HepG2 (cell line): ENCODE results near the gene WIPF2. TPM values are rescaled to one million over a fixed set of nuclear protein-coding genes. Genes with fewer than 3 reads are reported as not detected.

ENCODE experiments used
- CEBPG ChIP-seq: IDR thresholded peaks from 2 replicates; pipeline ENCODE4 v1.6.1; 2016
- FOXA3 ChIP-seq: IDR thresholded peaks from 2 replicates; pipeline ENCODE4 v1.6.1; 2016; ENCODE audit warnings: missing genetic modification reagents, missing compliant biosample characterization
- FOXK2 ChIP-seq: fragments of 450-650 bp; IDR thresholded peaks from 2 replicates; pipeline ENCODE4 v1.6.1; 2016
- GATAD1 ChIP-seq: IDR thresholded peaks from 2 replicates; pipeline ENCODE4 v1.6.1; 2016; ENCODE audit warnings: missing genetic modification reagents, missing compliant biosample characterization
- IKZF5 ChIP-seq: IDR thresholded peaks from 2 replicates; pipeline ENCODE4 v1.6.1; 2018; ENCODE audit warnings: missing genetic modification reagents, mild to moderate bottlenecking, missing compliant biosample characterization
- IRF2 ChIP-seq: IDR thresholded peaks from 2 replicates; pipeline ENCODE4 v1.6.1; 2018; ENCODE audit warnings: missing genetic modification reagents, missing compliant biosample characterization
- MIER2 ChIP-seq: IDR thresholded peaks from 2 replicates; pipeline ENCODE4 v1.6.1; 2016; ENCODE audit warnings: missing biosample characterization, missing genetic modification reagents
- MXD4 ChIP-seq: IDR thresholded peaks from 2 replicates; pipeline ENCODE4 v1.6.1; 2016; ENCODE audit warnings: mild to moderate bottlenecking, missing biosample characterization, missing genetic modification reagents
- MYC ChIP-seq: sonication (generic); formaldehyde crosslinking; IDR thresholded peaks from 2 replicates; pipeline ENCODE4 v1.9.0; 2021; ENCODE audit warnings: missing genetic modification reagents, borderline replicate concordance
- NFRKB ChIP-seq: fragments of 450-650 bp; IDR thresholded peaks from 2 replicates; pipeline ENCODE4 v1.6.1; 2017
- POGZ ChIP-seq: sonication (generic); formaldehyde crosslinking; IDR thresholded peaks from 2 replicates; pipeline ENCODE4 v1.4.0; 2020; ENCODE audit warnings: mild to moderate bottlenecking, missing genetic modification reagents
- RARA ChIP-seq: IDR thresholded peaks from 2 replicates; pipeline ENCODE4 v1.6.1; 2016; ENCODE audit warnings: missing genetic modification reagents, missing compliant biosample characterization
- SIN3A ChIP-seq: IDR thresholded peaks from 2 replicates; pipeline ENCODE4 v1.6.1; 2011; ENCODE audit warnings: low read depth, mild to moderate bottlenecking, control low read depth, low read length, borderline replicate concordance
- SMAD3 ChIP-seq: sonication (generic); formaldehyde crosslinking; IDR thresholded peaks from 2 replicates; pipeline ENCODE4 v1.4.0; 2020; ENCODE audit warnings: missing genetic modification reagents
- SOX6 ChIP-seq, 2 experiments: fragments of 450-650 bp in 1 of 2; sonication (generic) in 1 of 2; formaldehyde crosslinking in 1 of 2; IDR thresholded peaks; 2 replicates each; pipeline versions ENCODE4 v1.4.0 to v1.6.1; 2017 to 2020; ENCODE audit warnings: antibody characterized with exemption in 1 of 2, mild to moderate bottlenecking in 1 of 2, missing genetic modification reagents in 1 of 2
- THAP11 ChIP-seq: IDR thresholded peaks from 2 replicates; pipeline ENCODE4 v1.6.1; 2016; ENCODE audit warnings: missing biosample characterization, missing genetic modification reagents
- TP53 ChIP-seq: sonication (generic); formaldehyde crosslinking; conservative IDR thresholded peaks from 2 replicates; pipeline ENCODE4 v1.4.0; 2020; ENCODE audit warnings: missing genetic modification reagents
- ZFP82 ChIP-seq: sonication (generic); formaldehyde crosslinking; IDR thresholded peaks from 2 replicates; pipeline ENCODE4 v1.5.1; 2020; ENCODE audit warnings: mild to moderate bottlenecking, missing genetic modification reagents, borderline replicate concordance
- ZNF546 ChIP-seq: sonication (generic); formaldehyde crosslinking; conservative IDR thresholded peaks from 2 replicates; pipeline ENCODE4 v1.8.1; 2023; ENCODE audit warnings: mild to moderate bottlenecking, missing genetic modification reagents
- ZNF552 ChIP-seq: sonication (generic); formaldehyde crosslinking; IDR thresholded peaks from 2 replicates; pipeline ENCODE4 v1.9.0; 2022; ENCODE audit warnings: missing genetic modification reagents, mild to moderate bottlenecking, borderline replicate concordance
- ZNF644 ChIP-seq: IDR thresholded peaks from 2 replicates; pipeline ENCODE4 v1.6.1; 2016; ENCODE audit warnings: low read depth
- ZNF724P ChIP-seq: sonication (generic); formaldehyde crosslinking; IDR thresholded peaks from 2 replicates; pipeline ENCODE4 v1.8.0; 2022; ENCODE audit warnings: missing genetic modification reagents, borderline replicate concordance
- ZNF772 ChIP-seq: sonication (generic); formaldehyde crosslinking; IDR thresholded peaks from 2 replicates; pipeline ENCODE4 v1.5.0; 2020; ENCODE audit warnings: mild to moderate bottlenecking, missing genetic modification reagents
- ZSCAN29 ChIP-seq: sonication (generic); formaldehyde crosslinking; conservative IDR thresholded peaks from 2 replicates; pipeline ENCODE4 v1.4.0; 2020; ENCODE audit warnings: mild to moderate bottlenecking, missing genetic modification reagents
- polyA plus RNA-seq, 8 experiments: library from polyadenylated mRNA; depleted of rRNA in 3 of 8; stranded (reverse) in 7 of 8; unstranded in 1 of 8; fragments of >200 nt; fragmentation: Illumina TruSeq in 4 of 8; extraction: Trizol in 4 of 8; gene quantifications; 2 replicates each; pipeline versions ENCODE4 v1.2.1 to v1.2.3, GENCODE V29; 2011 to 2016; ENCODE audit warnings: low read depth in 4 of 8, missing spikeins in 1 of 8, mixed read lengths in 1 of 8; ENCODE audit not compliant: insufficient read depth in 1 of 8
- total RNA-seq, 5 experiments: library from RNA; depleted of rRNA; stranded (reverse); fragments of >200 nt; fragmentation: Illumina TruSeq; extraction: Trizol; gene quantifications; 2 replicates each; pipeline ENCODE4 v1.2.3, GENCODE V29; 2016; ENCODE audit warnings: low read depth in 1 of 5
- TF ChIP-seq, protein P1 (sequence below): sonication (generic); formaldehyde crosslinking; IDR thresholded peaks from 2 replicates; pipeline ENCODE4 v1.4.0; 2020; ENCODE audit warnings: missing genetic modification reagents

The WIPF2 gene
- total and polyA plus RNA-seq, 2 of the 13 experiments (the other 11 are each of a cell fraction or from before 2014, with no cell fraction given): 7.2 to 10.8 TPM

DNA sequence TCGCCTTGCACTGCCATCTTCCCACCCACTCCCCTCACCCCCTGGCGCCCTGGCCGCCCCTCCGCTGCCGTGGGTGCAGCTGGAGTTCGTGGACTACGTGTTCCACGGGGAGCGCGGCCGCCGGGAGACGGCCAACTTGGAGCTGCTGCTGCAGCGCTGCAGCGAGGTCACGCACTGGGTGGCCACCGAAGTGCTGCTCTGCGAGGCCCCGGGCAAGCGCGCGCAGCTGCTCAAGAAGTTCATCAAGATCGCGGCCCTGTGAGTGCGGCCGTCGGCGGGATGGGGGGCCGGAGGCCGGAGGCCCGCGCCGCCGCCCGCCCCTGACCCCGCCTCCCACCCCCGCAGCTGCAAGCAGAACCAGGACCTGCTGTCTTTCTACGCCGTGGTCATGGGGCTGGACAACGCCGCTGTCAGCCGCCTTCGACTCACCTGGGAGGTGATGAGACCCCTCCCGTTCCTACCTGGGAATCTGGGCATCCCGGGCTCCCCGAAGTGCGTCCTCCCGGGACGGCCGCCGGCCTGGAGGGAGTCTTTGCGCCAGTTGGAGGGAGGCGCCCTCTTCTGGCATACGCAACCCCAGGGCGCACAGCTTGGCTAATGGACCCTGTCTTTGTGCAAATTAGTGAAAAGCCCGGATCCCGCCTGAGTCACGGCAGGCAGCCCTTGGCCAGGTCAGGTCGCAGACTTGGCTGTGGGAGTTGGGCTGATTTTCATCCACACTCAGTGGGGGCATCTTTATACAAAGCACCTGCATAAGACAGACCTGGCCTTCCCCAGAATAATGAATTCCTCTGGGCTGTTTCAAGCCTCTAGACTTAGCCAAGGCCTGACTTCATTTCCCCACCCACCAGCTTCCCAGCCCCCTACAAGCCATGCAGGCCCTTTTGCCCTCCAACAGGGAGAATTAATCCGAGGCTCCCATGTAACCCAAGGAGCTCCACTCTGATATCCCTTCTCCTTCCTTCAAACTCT is 27.6 kb upstream of the WIPF2 start (continued):
- TF ChIP-seq NFRKB: no peak
- 0 out of 2 replicates have a peak, but pooled peaks have one; percentile 76 for TF ChIP-seq ZNF546 (CRISPR knock-in tag)
- TF ChIP-seq POGZ (CRISPR knock-in tag): peak; percentile 50; the same call in 1 of the 2 replicates
- TF ChIP-seq GATAD1: peak; percentile 26; the same call in 1 of the 2 replicates
- 0 out of 2 replicates have a peak, but pooled peaks have one; percentile 33 for TF ChIP-seq SIN3A
- peak; percentile 78; the same call in 1 of the 2 replicates for TF ChIP-seq MXD4 (CRISPR knock-in tag)
- TF ChIP-seq ZNF644 (CRISPR knock-in tag): no peak
- TF ChIP-seq SMAD3 (CRISPR knock-in tag): 0 out of 2 replicates have a peak, but pooled peaks have one; percentile 46
- TF ChIP-seq ZNF552 (CRISPR knock-in tag): 0 out of 2 replicates have a peak, but pooled peaks have one; percentile 32
- peak; percentile 35; the same call in 1 of the 2 replicates for TF ChIP-seq IRF2
- TF ChIP-seq CEBPG (CRISPR knock-in tag): peak; percentile 56
- peak; percentile 68 for TF ChIP-seq THAP11 (CRISPR knock-in tag)
- no peak for TF ChIP-seq SOX6 (IDR thresholded peaks at IDR 0.05)
- peak; percentile 21; the same call in 1 of the 2 replicates for TF ChIP-seq SOX6 (CRISPR knock-in tag; IDR thresholded peaks at IDR 0.05)
- no peak for TF ChIP-seq FOXK2
- peak; percentile 19; the same call in 1 of the 2 replicates for TF ChIP-seq FOXA3
- TF ChIP-seq, protein P1, sequence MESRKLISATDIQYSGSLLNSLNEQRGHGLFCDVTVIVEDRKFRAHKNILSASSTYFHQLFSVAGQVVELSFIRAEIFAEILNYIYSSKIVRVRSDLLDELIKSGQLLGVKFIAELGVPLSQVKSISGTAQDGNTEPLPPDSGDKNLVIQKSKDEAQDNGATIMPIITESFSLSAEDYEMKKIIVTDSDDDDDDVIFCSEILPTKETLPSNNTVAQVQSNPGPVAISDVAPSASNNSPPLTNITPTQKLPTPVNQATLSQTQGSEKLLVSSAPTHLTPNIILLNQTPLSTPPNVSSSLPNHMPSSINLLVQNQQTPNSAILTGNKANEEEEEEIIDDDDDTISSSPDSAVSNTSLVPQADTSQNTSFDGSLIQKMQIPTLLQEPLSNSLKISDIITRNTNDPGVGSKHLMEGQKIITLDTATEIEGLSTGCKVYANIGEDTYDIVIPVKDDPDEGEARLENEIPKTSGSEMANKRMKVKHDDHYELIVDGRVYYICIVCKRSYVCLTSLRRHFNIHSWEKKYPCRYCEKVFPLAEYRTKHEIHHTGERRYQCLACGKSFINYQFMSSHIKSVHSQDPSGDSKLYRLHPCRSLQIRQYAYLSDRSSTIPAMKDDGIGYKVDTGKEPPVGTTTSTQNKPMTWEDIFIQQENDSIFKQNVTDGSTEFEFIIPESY (CRISPR knock-in tag): peak; percentile 78
- 0 out of 2 replicates have a peak, but pooled peaks have one; percentile 17 for TF ChIP-seq TP53
- TF ChIP-seq MIER2: 0 out of 2 replicates have a peak, but pooled peaks have one; percentile 25
- peak; percentile 29; the same call in 1 of the 2 replicates for TF ChIP-seq MYC (CRISPR knock-in tag)
- peak; percentile 39; the same call in 1 of the 2 replicates for TF ChIP-seq ZSCAN29 (CRISPR knock-in tag)
- 0 out of 2 replicates have a peak, but pooled peaks have one; percentile 67 for TF ChIP-seq ZNF724P (CRISPR knock-in tag)
- peak; percentile 10; the same call in 1 of the 2 replicates for TF ChIP-seq RARA (CRISPR knock-in tag)
- no peak for TF ChIP-seq ZNF772 (CRISPR knock-in tag)
- 0 out of 2 replicates have a peak, but pooled peaks have one; percentile 78 for TF ChIP-seq ZFP82 (CRISPR knock-in tag)
- TF ChIP-seq IKZF5: peak; percentile 68; the same call in 1 of the 2 replicates
